Naive thymus-derived CD4-positive, alpha-beta T cell (primary cell): ENCODE data around the gene PPP4R3B. TPM values are rescaled to one million over a fixed set of nuclear protein-coding genes. Genes with fewer than 3 reads are reported as not detected.
"Not testable (repeated sequence)": the region's sequence is repeated elsewhere in the genome, so short reads cannot be mapped to it uniquely, and the experiment has no call there.

Experiments
- ATAC-seq: fragments of 150-1000 bp; cut with Tn5 transposase; 2 replicates; pipeline ENCODE4 v1.10.0; 2021; ENCODE audit warnings: mild to moderate bottlenecking, moderate library complexity
- CTCF ChIA-PET: fragments of 350-600 bp; sonication (Branson Sonifier 250); formaldehyde crosslinking; loops from one replicate; lab custom pipeline; 2021; ENCODE audit warnings: antibody characterized with exemption; lab: Charles Lee
- POLR2A ChIA-PET: fragments of 350-600 bp; sonication (Branson Sonifier 250); formaldehyde crosslinking; loops from one replicate; lab custom pipeline; 2021; ENCODE audit warnings: antibody characterized with exemption, inconsistent platforms; lab: Charles Lee
- DNase-seq, 9 donors: peaks; one replicate each; pipeline versions ENCODE4 v3.0.0 to v3.0.0-alpha.2; 2020 to 2022; ENCODE audit warnings: mixed read lengths in 1 of 9
- H3K27ac ChIP-seq: one replicate; pipeline ENCODE4 v1.7.0; 2013; ENCODE audit warnings: mild to moderate bottlenecking, low read depth, low read length, moderate library complexity
- H3K27me3 ChIP-seq, 2 donors: one replicate each; pipeline ENCODE4 v1.7.0; 2013; ENCODE audit warnings: low read length in 2 of 2, mild to moderate bottlenecking in 2 of 2, moderate library complexity in 2 of 2; ENCODE audit not compliant: control insufficient read depth in 2 of 2, insufficient read depth in 2 of 2
- H3K36me3 ChIP-seq, 3 experiments: 1 replicate in 2 of 3; 2 replicates in 1 of 3; pipeline ENCODE4 v1.7.0; 2013; ENCODE audit warnings: low read length in 3 of 3, mild to moderate bottlenecking in 3 of 3, moderate library complexity in 1 of 3; ENCODE audit not compliant: insufficient read depth in 3 of 3, control insufficient read depth in 2 of 3
- H3K4me1 ChIP-seq, 2 donors: one replicate each; pipeline ENCODE4 v1.7.0; 2013; ENCODE audit warnings: low read length in 2 of 2, mild to moderate bottlenecking in 2 of 2, moderate library complexity in 1 of 2; ENCODE audit not compliant: control insufficient read depth in 2 of 2, insufficient read depth in 2 of 2
- H3K4me3 ChIP-seq: 2 replicates; pipeline ENCODE4 v1.7.0; 2013; ENCODE audit warnings: mild to moderate bottlenecking, low read length
- H3K9me3 ChIP-seq, 3 experiments: 1 replicate in 2 of 3; 2 replicates in 1 of 3; pipeline ENCODE4 v1.7.0; 2013; ENCODE audit warnings: low read length in 3 of 3; ENCODE audit not compliant: control insufficient read depth in 2 of 3
- H3K27ac Mint-ChIP-seq, 9 donors: one replicate each; pipeline ENCODE4 v1.8.0; 2020 to 2022; ENCODE audit warnings: mixed read lengths in 9 of 9, mild to moderate bottlenecking in 8 of 9, moderate library complexity in 5 of 9, inconsistent platforms in 2 of 9
- H3K27me3 Mint-ChIP-seq, 5 donors: one replicate each; pipeline ENCODE4 v1.8.0; 2021 to 2022; ENCODE audit warnings: mixed read lengths in 5 of 5, mild to moderate bottlenecking in 1 of 5
- H3K36me3 Mint-ChIP-seq, 5 donors: one replicate each; pipeline ENCODE4 v1.8.0; 2020 to 2022; ENCODE audit warnings: mixed read lengths in 5 of 5, mild to moderate bottlenecking in 3 of 5, inconsistent platforms in 1 of 5
- H3K4me1 Mint-ChIP-seq, 7 donors: one replicate each; pipeline ENCODE4 v1.8.0; 2020 to 2022; ENCODE audit warnings: mixed read lengths in 7 of 7, mild to moderate bottlenecking in 3 of 7, inconsistent platforms in 1 of 7
- H3K4me3 Mint-ChIP-seq, 10 donors: one replicate each; pipeline ENCODE4 v1.8.0; 2020 to 2022; ENCODE audit warnings: mild to moderate bottlenecking in 10 of 10, mixed read lengths in 10 of 10, moderate library complexity in 6 of 10, inconsistent platforms in 2 of 10
- H3K9me3 Mint-ChIP-seq, 11 donors: one replicate each; pipeline ENCODE4 v1.8.0; 2020 to 2022; ENCODE audit warnings: mixed read lengths in 11 of 11, mild to moderate bottlenecking in 4 of 11, inconsistent platforms in 1 of 11, moderate library complexity in 1 of 11
- intact Hi-C, 2 donors: fragments of 100-400 bp; cut with micrococcal nuclease; formaldehyde crosslinking; loops; one replicate each; pipeline ENCODE4 v1.15.1; 2023
- polyA plus RNA-seq, 2 donors: library from polyadenylated mRNA; unstranded; fragments of 300-500 nt; fragmentation: Illumina TruSeq; gene quantifications; one replicate each; pipeline ENCODE4 v1.2.3, GENCODE V29; 2021
- total RNA-seq, 6 experiments: library from RNA in 5 of 6; stranded (reverse) in 5 of 6; gene quantifications; 1 replicate in 5 of 6; 2 replicates in 1 of 6; pipeline ENCODE4 v1.2.3 and lab custom pipeline; 2021 to 2026

The PPP4R3B gene
- total and polyA plus RNA-seq, 7 experiments from 2014 or later: 65.9 to 113 (median 83.9) TPM

GRCh38 chr2:55547679-55548078 is 69.7 kb downstream of the PPP4R3B start:
- peak overlapping the region in 6 of 9 donors; percentile 2 to 43 (median 36) for H3K27ac Mint-ChIP-seq

GRCh38 chr2:55547001-55547400 is 70.4 kb downstream of the PPP4R3B start:
- peaks cover 0 to 8% (median 0%) of the 10 kb centered on the region in 7 donors for H3K4me1 Mint-ChIP-seq
- no peaks in the 10 kb centered on the region for H3K9me3 Mint-ChIP-seq
- intact Hi-C loops: no loop called here
- ATAC-seq: no peak
- DNase-seq: no peak
- Histone ChIP-seq H3K36me3 (peaks cover 4 to 53% (median 12%) of the 10 kb centered on the region in 3 experiments), H3K27me3 (no peaks in the 10 kb centered on the region), H3K4me3 (no peak overlapping the region), H3K9me3 (no peaks in the 10 kb centered on the region), H3K27ac (no peak overlapping the region), H3K4me1 (no peaks in the 10 kb centered on the region)
- ChIA-PET CTCF (no interaction called here), POLR2A (no interaction called here)
- peak overlapping the region in 3 of 9 donors; percentile 31 to 43 (median 42) for H3K27ac Mint-ChIP-seq
- no peak overlapping the region for H3K4me3 Mint-ChIP-seq
- peaks cover 4 to 50% (median 17%) of the 10 kb centered on the region in 5 donors for H3K36me3 Mint-ChIP-seq
- no peaks in the 10 kb centered on the region for H3K27me3 Mint-ChIP-seq

More at GRCh38 chr2:55547679-55548078, 69.7 kb downstream of the PPP4R3B start:
- H3K27me3 ChIP-seq, H3K4me3 Mint-ChIP-seq, intact Hi-C loops, H3K27me3 Mint-ChIP-seq, H3K9me3 Mint-ChIP-seq, H3K4me1 ChIP-seq, DNase-seq, H3K27ac ChIP-seq, POLR2A ChIA-PET, ATAC-seq, H3K4me3 ChIP-seq, CTCF ChIA-PET, H3K4me1 Mint-ChIP-seq, H3K9me3 ChIP-seq: not testable (repeated sequence)
- peaks cover 4 to 58% (median 9%) of the 10 kb centered on the region in 3 experiments for H3K36me3 ChIP-seq
- peaks cover 7 to 49% (median 17%) of the 10 kb centered on the region in 5 donors for H3K36me3 Mint-ChIP-seq

GRCh38 chr2:55530539-55531081 is 86.8 kb downstream of the PPP4R3B start:
- Mint-ChIP-seq H3K4me3 (peak overlapping the region in 9 of 10 donors; percentile 10 to 66 (median 58)), H3K27ac (peak overlapping the region; percentile 85 to 97 (median 89)), H3K9me3 (peaks cover 0 to 7% (median 0%) of the 10 kb centered on the region in 11 donors), H3K27me3 (no peaks in the 10 kb centered on the region), H3K36me3 (peaks cover 21 to 57% (median 45%) of the 10 kb centered on the region in 5 donors), H3K4me1 (peaks cover 14 to 35% (median 24%) of the 10 kb centered on the region in 7 donors)
- H3K27ac ChIP-seq: peak overlapping the region; percentile 67
- peaks cover 0 to 23% (median 0%) of the 10 kb centered on the region in 3 experiments for H3K36me3 ChIP-seq
- no peaks in the 10 kb centered on the region for H3K9me3 ChIP-seq
- ChIA-PET POLR2A (interaction anchor here (0.7 to 4.1 kb wide), 6 partner anchors 9 to 91 kb away, joined by 3 to 62 read pairs (median 4); partner anchors contain the start of gene CFAP36), CTCF (interaction anchor here (1.5 kb wide), 1 partner anchor 11 kb away, joined by 3 read pairs; the partner anchor contains the start of gene CFAP36)
- H3K4me3 ChIP-seq: no peak overlapping the region
- H3K4me1 ChIP-seq: peaks cover 7 to 22% of the 10 kb centered on the region in 2 donors
- H3K27me3 ChIP-seq: no peaks in the 10 kb centered on the region
- ATAC-seq: peak; percentile 75
- intact Hi-C loops: loop anchor here (1.0 kb wide), 1 partner anchor 11 kb away; the partner anchor contains the start of gene CFAP36 (in 2 of the 2)
- DNase-seq: peak in 7 of 9 donors; percentile 13 to 64 (median 43)

GRCh38 chr2:55526174-55526573 is 91.2 kb downstream of the PPP4R3B start:
- ChIA-PET CTCF (interaction anchor here (0.7 kb wide), 1 partner anchor 463 kb away, joined by 3 read pairs; no protein-coding TSS in a partner anchor), POLR2A (interaction anchor here (0.8 kb wide), 1 partner anchor 42 kb away, joined by 3 read pairs; no protein-coding TSS in a partner anchor)
- H3K36me3 ChIP-seq: peaks cover 0 to 28% (median 5%) of the 10 kb centered on the region in 3 experiments
- DNase-seq (no peak), ATAC-seq (no peak)
- no peaks in the 10 kb centered on the region for H3K9me3 ChIP-seq
- Mint-ChIP-seq H3K36me3 (peaks cover 13 to 48% (median 35%) of the 10 kb centered on the region in 5 donors), H3K27ac (no peak overlapping the region), H3K9me3 (peaks cover 0 to 7% (median 0%) of the 10 kb centered on the region in 11 donors), H3K4me3 (no peak overlapping the region), H3K4me1 (peaks cover 11 to 24% (median 19%) of the 10 kb centered on the region in 7 donors), H3K27me3 (no peaks in the 10 kb centered on the region)
- no peaks in the 10 kb centered on the region for H3K27me3 ChIP-seq
- no peak overlapping the region for H3K27ac ChIP-seq
- H3K4me1 ChIP-seq: peaks cover 0 to 14% of the 10 kb centered on the region in 2 donors
- no peak overlapping the region for H3K4me3 ChIP-seq
- intact Hi-C loops: no loop called here

GRCh38 chr2:55524884-55525437 is 92.5 kb downstream of the PPP4R3B start:
- ChIA-PET CTCF (no interaction called here), POLR2A (no interaction called here)
- Histone ChIP-seq H3K27me3 (no peaks in the 10 kb centered on the region), H3K4me1 (peaks cover 0 to 3% of the 10 kb centered on the region in 2 donors), H3K36me3 (peaks cover 0 to 29% (median 5%) of the 10 kb centered on the region in 3 experiments), H3K4me3 (no peak overlapping the region), H3K9me3 (no peaks in the 10 kb centered on the region), H3K27ac (no peak overlapping the region)
- DNase-seq (no peak), ATAC-seq (no peak)
- intact Hi-C loops: loop anchor here in 1 of 2 donors (5.0 kb wide), 2 partner anchors 32 to 953 kb away; no protein-coding TSS in a partner anchor
- Mint-ChIP-seq H3K27ac (peak overlapping the region in 1 of 9 donors; percentile 46), H3K27me3 (no peaks in the 10 kb centered on the region), H3K4me1 (peaks cover 7 to 23% (median 16%) of the 10 kb centered on the region in 7 donors), H3K4me3 (no peak overlapping the region), H3K9me3 (peaks cover 0 to under 1% (median 0%) of the 10 kb centered on the region in 11 donors), H3K36me3 (peaks cover 5 to 41% (median 25%) of the 10 kb centered on the region in 5 donors)
